ENCODE data around the gene ZC3H11A. TPM values are rescaled to one million over a fixed set of nuclear protein-coding genes. Genes with fewer than 3 reads are reported as not detected.
"Not testable (repeated sequence)": the region's sequence is repeated elsewhere in the genome, so short reads cannot be mapped to it uniquely, and the experiment has no call there.

Gene ZC3H11A
- 10 to 100 TPM; 73.2 to 85.6 (median 81.3) TPM for total RNA-seq

GRCh38 chr1:203795441-203796235 is at the start of gene ZC3H11A, which contains the start of gene ZBED6:
Gene ZC3H11A (plus strand): TSS chr1:203795623. CDS start chr1:203817071, 21,448 bp downstream.
Gene ZBED6 (plus strand): TSS chr1:203795623. CDS start chr1:203797523, 1,900 bp downstream.
- peak; percentile 100 for DNase-seq (ENCODE audit: extremely low spot score)
- Histone ChIP-seq H3K36me3 (peaks cover 0 to 10% (median 3%) of the 10 kb centered on the region in 4 donors), H3K27ac (replicated peaks in 1 of 4) (peak within 1 kb of the TSS; percentile 94 to 98 (median 96)), H3K4me1 (peaks cover 37 to 50% (median 48%) of the 10 kb centered on the region in 4 donors), H3K27me3 (no peaks in the 10 kb centered on the region), H3K4me3 (peak within 1 kb of the TSS; percentile 78 to 86 (median 80)), H3K9me3 (no peaks in the 10 kb centered on the region)
- TF ChIP-seq POLR2A (IDR thresholded peaks at IDR 0.05; ENCODE audit: low read depth) (peak; percentile 78), EP300 (IDR thresholded peaks at IDR 0.05) (no peak), POLR2AphosphoS5 (IDR thresholded peaks at IDR 0.05) (peak; percentile 90 to 96)
- under 1% methylated on average over 53 of the region's 59 CpGs for WGBS
- intact Hi-C loops (cut with DNase I): no loop called here

GRCh38 chr1:203746281-203746680 is 49.1 kb upstream of the ZC3H11A start:
- TF ChIP-seq POLR2AphosphoS5 (IDR thresholded peaks at IDR 0.05) (no peak), EP300 (IDR thresholded peaks at IDR 0.05) (no peak), CTCF (IDR thresholded peaks at IDR 0.05) (no peak), POLR2A (IDR thresholded peaks at IDR 0.05; ENCODE audit: low read depth) (no peak)
- WGBS: 92% methylated on average over 6 of the region's 6 CpGs
- H3K27me3 ChIP-seq: no peaks in the 10 kb centered on the region
- no peak overlapping the region for H3K4me3 ChIP-seq
- no peaks in the 10 kb centered on the region for H3K9me3 ChIP-seq
- peaks cover 22 to 28% (median 27%) of the 10 kb centered on the region in 4 donors for H3K4me1 ChIP-seq
- DNase-seq (ENCODE audit: extremely low spot score): no peak
- peaks cover 0 to 9% (median 6%) of the 10 kb centered on the region in 4 donors for H3K36me3 ChIP-seq
- intact Hi-C loops (cut with DNase I): no loop called here
- H3K27ac ChIP-seq (replicated peaks in 1 of 4): no peak overlapping the region

- intact Hi-C loops (cut with DNase I): no loop called here
Measured at GRCh38 chr1:203751051-203751450, 44.4 kb upstream of the ZC3H11A start.

GRCh38 chr1:203751618-203752361 is 43.6 kb upstream of the ZC3H11A start:
- WGBS: 95% methylated on average over 5 of the region's 5 CpGs

More at GRCh38 chr1:203751051-203751450, 44.4 kb upstream of the ZC3H11A start:
- Histone ChIP-seq H3K4me3 (no peak overlapping the region), H3K4me1 (peaks cover 0 to 4% (median 0%) of the 10 kb centered on the region in 4 donors), H3K27ac (replicated peaks in 1 of 4) (no peak overlapping the region), H3K27me3 (no peaks in the 10 kb centered on the region), H3K9me3 (no peaks in the 10 kb centered on the region), H3K36me3 (no peaks in the 10 kb centered on the region)
- TF ChIP-seq POLR2A (IDR thresholded peaks at IDR 0.05; ENCODE audit: low read depth): no peak
- no peak for TF ChIP-seq EP300 (IDR thresholded peaks at IDR 0.05)
- no peak for TF ChIP-seq POLR2AphosphoS5 (IDR thresholded peaks at IDR 0.05)
- TF ChIP-seq CTCF (IDR thresholded peaks at IDR 0.05): no peak
- WGBS: 67% methylated on average over 3 of the region's 3 CpGs
- DNase-seq (ENCODE audit: extremely low spot score): no peak

GRCh38 chr1:203754455-203754864 is 41.0 kb upstream of the ZC3H11A start:
- H3K9me3 ChIP-seq: no peaks in the 10 kb centered on the region
- H3K27me3 ChIP-seq: no peaks in the 10 kb centered on the region
- H3K4me1 ChIP-seq: peaks cover 0 to 4% (median 0%) of the 10 kb centered on the region in 4 donors
- no peak overlapping the region for H3K4me3 ChIP-seq
- no peak for DNase-seq (ENCODE audit: extremely low spot score)
- WGBS: 92% methylated on average over 4 of the region's 4 CpGs
- no peaks in the 10 kb centered on the region for H3K36me3 ChIP-seq
- TF ChIP-seq POLR2AphosphoS5 (IDR thresholded peaks at IDR 0.05): no peak
- no peak for TF ChIP-seq EP300 (IDR thresholded peaks at IDR 0.05)
- TF ChIP-seq POLR2A (IDR thresholded peaks at IDR 0.05; ENCODE audit: low read depth): no peak
- no peak for TF ChIP-seq CTCF (IDR thresholded peaks at IDR 0.05)
- intact Hi-C loops (cut with DNase I): no loop called here
- no peak overlapping the region for H3K27ac ChIP-seq (replicated peaks in 1 of 4)

More at GRCh38 chr1:203751618-203752361, 43.6 kb upstream of the ZC3H11A start:
- H3K27ac ChIP-seq (replicated peaks in 1 of 4); H3K4me3 ChIP-seq; DNase-seq (ENCODE audit: extremely low spot score); H3K9me3 ChIP-seq; H3K27me3 ChIP-seq; intact Hi-C loops (cut with DNase I); H3K36me3 ChIP-seq; H3K4me1 ChIP-seq: not testable (repeated sequence)
